Measurements from ENCODE around the gene NOTO. TPM values are rescaled to one million over a fixed set of nuclear protein-coding genes. Genes with fewer than 3 reads are reported as not detected.
"Not testable (repeated sequence)": the region's sequence is repeated elsewhere in the genome, so short reads cannot be mapped to it uniquely, and the experiment has no call there.

The NOTO gene
- total RNA-seq, 4 donors from 2014 or later = not detected

DNA sequence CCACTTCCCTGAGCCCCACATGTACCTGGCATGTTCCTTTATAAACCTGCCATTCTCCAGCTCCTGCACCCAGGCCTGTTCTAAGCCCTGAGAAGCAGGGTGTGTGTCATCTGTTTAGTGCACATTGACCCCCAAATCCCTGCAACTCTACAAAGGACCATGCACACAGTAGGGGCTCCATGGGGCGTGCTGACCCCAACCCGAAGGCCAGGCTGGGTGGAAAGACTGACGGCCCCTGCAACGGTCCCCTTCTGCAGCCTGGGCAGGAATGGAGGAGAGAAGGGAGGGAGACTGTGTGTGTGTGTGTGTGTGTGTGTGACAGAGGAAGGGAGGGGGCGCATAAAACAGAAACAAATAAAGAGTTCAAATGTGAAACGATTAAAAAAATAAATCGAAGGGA is 32.0 kb upstream of the NOTO start:
- H3K36me3 ChIP-seq = not testable (repeated sequence)

DNA sequence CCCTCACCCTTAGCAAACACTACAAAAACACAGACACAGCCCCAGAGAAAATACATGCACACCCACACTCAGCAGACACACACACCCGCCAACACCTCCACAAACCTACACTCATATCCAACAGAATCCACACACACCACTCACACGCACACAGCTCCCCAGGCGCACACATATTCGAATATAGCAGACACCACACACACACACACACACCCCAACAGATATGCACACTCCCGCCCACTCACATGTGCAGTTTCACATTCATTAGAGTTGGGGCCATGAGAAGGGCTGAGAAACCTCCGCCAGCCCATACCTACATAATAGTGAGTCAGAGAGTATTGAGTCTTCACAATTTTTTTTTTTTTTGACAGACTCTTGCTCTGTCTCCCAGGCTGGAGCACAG is 29.4 kb upstream of the NOTO start:
- no peak for TF ChIP-seq POLR2A (IDR thresholded peaks at IDR 0.05)
- TF ChIP-seq, protein P1, sequence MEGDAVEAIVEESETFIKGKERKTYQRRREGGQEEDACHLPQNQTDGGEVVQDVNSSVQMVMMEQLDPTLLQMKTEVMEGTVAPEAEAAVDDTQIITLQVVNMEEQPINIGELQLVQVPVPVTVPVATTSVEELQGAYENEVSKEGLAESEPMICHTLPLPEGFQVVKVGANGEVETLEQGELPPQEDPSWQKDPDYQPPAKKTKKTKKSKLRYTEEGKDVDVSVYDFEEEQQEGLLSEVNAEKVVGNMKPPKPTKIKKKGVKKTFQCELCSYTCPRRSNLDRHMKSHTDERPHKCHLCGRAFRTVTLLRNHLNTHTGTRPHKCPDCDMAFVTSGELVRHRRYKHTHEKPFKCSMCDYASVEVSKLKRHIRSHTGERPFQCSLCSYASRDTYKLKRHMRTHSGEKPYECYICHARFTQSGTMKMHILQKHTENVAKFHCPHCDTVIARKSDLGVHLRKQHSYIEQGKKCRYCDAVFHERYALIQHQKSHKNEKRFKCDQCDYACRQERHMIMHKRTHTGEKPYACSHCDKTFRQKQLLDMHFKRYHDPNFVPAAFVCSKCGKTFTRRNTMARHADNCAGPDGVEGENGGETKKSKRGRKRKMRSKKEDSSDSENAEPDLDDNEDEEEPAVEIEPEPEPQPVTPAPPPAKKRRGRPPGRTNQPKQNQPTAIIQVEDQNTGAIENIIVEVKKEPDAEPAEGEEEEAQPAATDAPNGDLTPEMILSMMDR (IDR thresholded peaks at IDR 0.05) = no peak
- intact Hi-C loops (cut with DNase I) = loop anchor here (10.0 kb wide), 1 partner anchor 278 kb away; no protein-coding TSS in a partner anchor
- WGBS, 2 donors = 72 to 82% methylated on average over 6 of the region's 6 CpGs

More for the DNA sequence above, 32.0 kb upstream of the NOTO start:
- intact Hi-C loops (cut with DNase I) = loop anchor here (10.0 kb wide), 1 partner anchor 276 kb away; no protein-coding TSS in a partner anchor
- H3K9me3 ChIP-seq, H3K4me3 ChIP-seq, DNase-seq, H3K27ac ChIP-seq, H3K4me1 ChIP-seq: not testable (repeated sequence)
- 43% methylated on average over 4 of the region's 7 CpGs; no CpG with 5 or more reads in 1 of the 2 donors for WGBS, 2 donors
- peaks cover 0 to 34% (median 2%) of the 10 kb centered on the region in 4 donors for H3K27me3 ChIP-seq

DNA sequence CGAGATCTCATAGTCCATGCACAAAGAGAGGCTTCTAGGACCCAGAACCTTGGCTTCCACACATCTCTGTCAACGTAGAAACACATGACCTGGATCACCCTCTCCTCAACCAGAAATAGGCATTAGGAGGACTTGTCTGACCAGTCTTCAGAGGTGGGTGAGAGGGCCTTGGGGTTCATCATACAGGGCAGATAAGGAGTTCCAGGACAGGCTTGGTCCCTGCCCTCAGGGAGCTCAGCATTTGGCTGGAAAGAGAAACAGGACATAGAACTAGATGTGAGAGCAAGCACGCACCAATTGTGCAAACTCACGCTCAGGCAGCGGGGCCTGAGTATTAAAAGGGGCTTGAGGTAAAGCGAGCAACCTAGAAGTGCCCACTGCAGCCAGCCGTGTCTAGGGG is 28.6 kb upstream of the NOTO start:
- Histone ChIP-seq H3K27me3 (peaks cover 0 to 65% (median 2%) of the 10 kb centered on the region in 4 donors), H3K27ac (no peak overlapping the region), H3K4me1 (peaks cover 17 to 32% (median 21%) of the 10 kb centered on the region in 3 donors), H3K36me3 (no peaks in the 10 kb centered on the region), H3K9me3 (no peaks in the 10 kb centered on the region), H3K4me3 (no peak overlapping the region)
- 87 to 90% methylated on average over 5 to 6 of the region's 7 CpGs for WGBS, 2 donors
- TF ChIP-seq, protein P1 (IDR thresholded peaks at IDR 0.05) = no peak
- TF ChIP-seq POLR2A (IDR thresholded peaks at IDR 0.05) = no peak
- intact Hi-C loops (cut with DNase I) = loop anchor here (10.0 kb wide), 1 partner anchor 279 kb away; no protein-coding TSS in a partner anchor
- no peak for DNase-seq

More for the DNA sequence above, 29.4 kb upstream of the NOTO start:
- Histone ChIP-seq H3K4me1 (peaks cover 17 to 31% (median 20%) of the 10 kb centered on the region in 3 donors), H3K36me3 (no peaks in the 10 kb centered on the region), H3K27ac (no peak overlapping the region), H3K27me3 (peaks cover 0 to 57% (median 2%) of the 10 kb centered on the region in 4 donors), H3K4me3 (no peak overlapping the region), H3K9me3 (no peaks in the 10 kb centered on the region)
- no peak for DNase-seq

DNA sequence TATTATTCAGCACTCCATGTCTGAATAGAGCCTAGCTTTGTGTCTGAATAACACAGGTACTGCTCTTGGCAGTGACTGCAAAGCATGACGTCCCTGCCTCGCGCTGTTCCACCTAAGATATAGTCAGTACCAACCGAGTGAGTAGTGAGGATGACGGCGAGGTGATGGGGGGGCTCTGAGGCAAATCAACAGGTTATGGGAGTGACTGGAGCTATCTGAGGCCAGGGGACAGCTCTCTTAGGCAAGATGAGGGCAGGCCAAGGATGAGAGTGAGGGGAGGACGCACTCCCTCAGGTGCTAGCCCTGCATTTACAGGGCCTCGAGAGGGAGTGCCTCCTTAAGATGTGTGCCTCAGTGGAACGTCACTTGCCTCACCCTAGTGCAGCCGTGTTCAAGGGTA is 28.1 kb upstream of the NOTO start:
- intact Hi-C loops (cut with DNase I) = loop anchor here (10.0 kb wide), 1 partner anchor 279 kb away; no protein-coding TSS in a partner anchor
- WGBS, 2 donors = 78 to 80% methylated on average over 2 to 10 of the region's 10 CpGs
- H3K27me3 ChIP-seq = peaks cover 0 to 70% (median 2%) of the 10 kb centered on the region in 4 donors

DNA sequence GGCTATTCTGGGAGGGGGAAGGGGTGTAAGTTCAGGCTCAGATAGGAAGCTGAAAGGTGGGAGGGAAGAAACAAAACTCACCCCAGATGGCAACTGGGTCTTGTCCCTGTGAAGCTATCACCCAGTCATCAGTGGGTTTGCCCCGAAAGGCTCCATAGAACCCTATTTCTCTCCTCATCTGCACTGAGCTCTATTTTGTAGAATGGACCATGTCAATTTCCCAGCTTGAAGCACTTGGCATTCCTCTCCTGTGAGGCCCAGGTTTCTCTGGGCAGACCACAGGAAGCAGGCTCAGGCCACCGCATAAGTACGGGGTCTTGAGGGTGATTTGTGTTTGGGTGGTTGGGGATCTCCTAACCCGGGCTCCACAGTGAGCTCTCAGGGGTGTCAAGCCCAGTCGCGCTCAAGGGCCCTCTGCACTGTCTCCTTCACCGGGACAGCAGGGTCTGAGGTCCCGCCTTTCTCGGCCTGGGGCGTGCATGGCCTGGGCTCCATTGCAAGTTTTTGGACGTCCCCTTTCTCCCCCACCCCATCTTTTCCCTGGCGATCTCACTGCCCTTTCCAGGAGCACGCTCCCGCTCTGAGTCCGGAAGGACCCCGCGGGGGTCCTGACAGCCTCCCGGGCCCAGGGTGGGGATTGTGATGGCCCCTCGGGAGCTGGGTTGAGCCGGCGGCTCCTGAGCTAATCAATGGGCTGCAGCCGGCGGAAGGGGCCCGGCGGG is 27.3 kb upstream of the NOTO start:
- intact Hi-C loops (cut with DNase I) = loop anchor here (10.0 kb wide), 1 partner anchor 280 kb away; no protein-coding TSS in a partner anchor
- Histone ChIP-seq H3K4me3 (peak overlapping the region; percentile 25 to 73 (median 58)), H3K27ac (peak overlapping the region in 2 of 4 donors; percentile 85 to 90), H3K27me3 (peaks cover 0 to 74% (median 2%) of the 10 kb centered on the region in 4 donors), H3K9me3 (no peaks in the 10 kb centered on the region), H3K36me3 (no peaks in the 10 kb centered on the region), H3K4me1 (peaks cover 17 to 32% (median 21%) of the 10 kb centered on the region in 3 donors)
- no peak for DNase-seq
- TF ChIP-seq POLR2A (IDR thresholded peaks at IDR 0.05) = no peak
- TF ChIP-seq, protein P1 (IDR thresholded peaks at IDR 0.05) = no peak
- 42 to 88% methylated on average over 4 to 15 of the region's 25 CpGs for WGBS, 2 donors

More for the DNA sequence above, 28.1 kb upstream of the NOTO start:
- no peak for TF ChIP-seq POLR2A (IDR thresholded peaks at IDR 0.05)
- TF ChIP-seq, protein P1 (IDR thresholded peaks at IDR 0.05) = no peak
- DNase-seq = no peak
- H3K36me3 ChIP-seq = no peaks in the 10 kb centered on the region
- H3K4me3 ChIP-seq = no peak overlapping the region
- H3K27ac ChIP-seq = no peak overlapping the region
- H3K4me1 ChIP-seq = peaks cover 17 to 32% (median 21%) of the 10 kb centered on the region in 3 donors
- H3K9me3 ChIP-seq = no peaks in the 10 kb centered on the region

Data from esophagus squamous epithelium (tissue), 5 donors.